ENCODE measurements around the gene MANSC1. TPM values are rescaled to one million over a fixed set of nuclear protein-coding genes. Genes with fewer than 3 reads are reported as not detected.

The MANSC1 gene
- total and polyA plus RNA-seq, 2 donors (not counting 3 experiments of a cell fraction or from before 2014, with no cell fraction given) = 37.0 to 65.0 TPM

DNA sequence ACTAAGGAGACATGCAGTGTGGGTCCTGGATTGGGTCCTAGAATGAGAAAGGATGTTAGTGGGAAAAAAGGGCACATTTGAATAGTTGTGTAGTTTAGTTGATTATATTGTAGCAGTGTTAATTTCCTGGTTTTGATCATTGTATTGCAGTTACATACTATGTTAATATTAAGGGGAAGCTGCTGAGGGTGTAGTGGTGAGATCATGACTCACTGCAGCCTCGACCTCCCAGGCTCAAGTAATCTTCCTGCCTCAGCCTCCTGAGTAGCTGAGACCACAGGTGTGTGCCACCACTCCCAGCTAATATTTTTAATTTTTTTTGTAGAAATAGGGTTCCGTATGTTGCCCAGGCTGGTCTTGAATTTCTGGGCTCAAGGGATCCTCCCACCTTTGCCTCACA, 28.6 kb upstream of the MANSC1 start:
- DNase-seq (ENCODE audit: low read depth, low spot score) (no peak), FAIRE-seq (no peak)
- intact Hi-C loops (cut with micrococcal nuclease) (loop anchor here (5.0 kb wide), 1 partner anchor 99 kb away; no protein-coding TSS in a partner anchor), dilution Hi-C loops (cut with MboI; ENCODE audit: extremely low pct_ligation_motif_present, low sequenced_read_pairs) (no loop called here)
- Histone ChIP-seq H3K4me1 (ENCODE audit: control insufficient read depth, extremely low read depth, insufficient read depth, low read length) (no peaks in the 10 kb centered on the region), H3K9me3 (replicated peaks; ENCODE audit: control insufficient read depth, insufficient read depth, low read length) (no peaks in the 10 kb centered on the region), H3K4me2 (ENCODE audit: insufficient read depth, low read length) (no peak overlapping the region), H3K36me3 (ENCODE audit: control insufficient read depth in 2 of 2, extremely low read depth in 1 of 2, insufficient read depth in 2 of 2, low read length in 2 of 2) (no peaks in the 10 kb centered on the region), H3K27ac (ENCODE audit: insufficient read depth, low read depth, low read length) (no peak overlapping the region), H2AFZ (ENCODE audit: low read depth, low read length) (no peak overlapping the region), H3K79me2 (ENCODE audit: control insufficient read depth, insufficient read depth, low read length) (no peaks in the 10 kb centered on the region), H3K27me3 (ENCODE audit: control insufficient read depth in 2 of 2, insufficient read depth in 2 of 2, low read length in 2 of 2) (no peaks in the 10 kb centered on the region), H3K4me3 (replicated peaks in 1 of 3; ENCODE audit: insufficient read depth in 1 of 3, low read depth in 1 of 3, low read length in 3 of 3) (no peak overlapping the region), H3K9ac (replicated peaks; ENCODE audit: extremely low read depth, insufficient read depth, low read length) (no peak overlapping the region), H3K9me1 (replicated peaks; ENCODE audit: control insufficient read depth, extremely low read depth, insufficient read depth, low read length) (no peaks in the 10 kb centered on the region), H4K20me1 (replicated peaks; ENCODE audit: control insufficient read depth, extremely low read depth, insufficient read depth, low read length) (no peaks in the 10 kb centered on the region)
- ChIA-PET CTCF (interaction anchor here (1.1 to 6.5 kb wide), 3 partner anchors 11 to 278 kb away, joined by 3 to 71 read pairs (median 54); partner anchors contain the start of gene DUSP16), POLR2A (no interaction called here)
- TF ChIP-seq JUN (IDR thresholded peaks at IDR 0.05; ENCODE audit: borderline replicate concordance, insufficient read depth, insufficient read length, low read depth) (no peak), POLR2AphosphoS5 (IDR thresholded peaks at IDR 0.05; ENCODE audit: insufficient read depth, low read depth, low read length) (no peak), GATA2 (IDR thresholded peaks at IDR 0.05; ENCODE audit: insufficient read depth, insufficient read length, low read depth, low read length) (no peak)
- no TSS peak for BruUV-seq (replicated peaks)

DNA sequence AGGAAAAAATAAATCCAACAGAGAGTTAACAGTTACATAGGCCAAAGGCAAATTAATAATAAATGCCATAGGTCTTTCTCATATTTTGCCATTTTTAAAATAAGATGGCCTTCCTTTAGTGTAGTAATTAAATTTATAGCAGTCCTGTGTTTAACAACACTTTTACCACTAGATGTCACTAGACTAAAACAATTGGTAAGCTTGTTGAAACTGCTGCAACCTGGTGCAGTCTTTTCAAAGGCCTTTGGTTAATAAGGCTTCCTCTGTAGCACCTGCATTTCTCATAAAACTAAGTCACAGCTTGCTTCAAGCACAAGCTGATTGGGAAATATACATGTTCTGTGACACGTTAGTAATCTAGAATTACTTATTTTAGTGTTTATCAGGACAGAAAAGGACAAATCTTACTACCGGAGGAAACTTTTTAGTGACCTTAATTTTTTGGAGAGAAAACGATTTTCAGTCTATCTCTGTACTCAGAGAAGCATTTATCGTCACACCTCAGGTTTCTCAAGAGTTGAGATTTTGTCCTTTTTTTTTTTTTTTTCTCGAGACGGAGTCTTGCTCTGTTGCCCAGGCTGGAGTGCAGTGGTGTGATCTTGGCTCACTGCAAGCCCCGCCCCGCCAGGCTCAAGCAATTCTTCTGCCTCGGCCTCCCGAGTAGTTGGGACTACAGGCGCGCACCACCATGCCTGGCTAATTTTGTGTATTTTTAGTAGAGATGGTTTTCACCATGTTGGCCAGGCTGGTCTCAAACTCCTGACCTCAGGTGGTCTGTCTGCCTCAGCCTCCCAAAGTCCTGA, 26.8 kb upstream of the MANSC1 start:
- Histone ChIP-seq H2AFZ (ENCODE audit: low read depth, low read length) (no peak overlapping the region), H4K20me1 (replicated peaks; ENCODE audit: control insufficient read depth, extremely low read depth, insufficient read depth, low read length) (no peaks in the 10 kb centered on the region), H3K4me2 (ENCODE audit: insufficient read depth, low read length) (no peak overlapping the region), H3K9me1 (replicated peaks; ENCODE audit: control insufficient read depth, extremely low read depth, insufficient read depth, low read length) (no peaks in the 10 kb centered on the region), H3K27ac (ENCODE audit: insufficient read depth, low read depth, low read length) (no peak overlapping the region), H3K9me3 (replicated peaks; ENCODE audit: control insufficient read depth, insufficient read depth, low read length) (no peaks in the 10 kb centered on the region), H3K9ac (replicated peaks; ENCODE audit: extremely low read depth, insufficient read depth, low read length) (no peak overlapping the region), H3K4me1 (ENCODE audit: control insufficient read depth, extremely low read depth, insufficient read depth, low read length) (no peaks in the 10 kb centered on the region), H3K79me2 (ENCODE audit: control insufficient read depth, insufficient read depth, low read length) (no peaks in the 10 kb centered on the region), H3K4me3 (replicated peaks in 1 of 3; ENCODE audit: insufficient read depth in 1 of 3, low read depth in 1 of 3, low read length in 3 of 3) (no peak overlapping the region), H3K27me3 (ENCODE audit: control insufficient read depth in 2 of 2, insufficient read depth in 2 of 2, low read length in 2 of 2) (no peaks in the 10 kb centered on the region), H3K36me3 (ENCODE audit: control insufficient read depth in 2 of 2, extremely low read depth in 1 of 2, insufficient read depth in 2 of 2, low read length in 2 of 2) (no peaks in the 10 kb centered on the region)
- no peak for TF ChIP-seq POLR2AphosphoS5 (IDR thresholded peaks at IDR 0.05; ENCODE audit: insufficient read depth, low read depth, low read length)
- TF ChIP-seq, protein P1, sequence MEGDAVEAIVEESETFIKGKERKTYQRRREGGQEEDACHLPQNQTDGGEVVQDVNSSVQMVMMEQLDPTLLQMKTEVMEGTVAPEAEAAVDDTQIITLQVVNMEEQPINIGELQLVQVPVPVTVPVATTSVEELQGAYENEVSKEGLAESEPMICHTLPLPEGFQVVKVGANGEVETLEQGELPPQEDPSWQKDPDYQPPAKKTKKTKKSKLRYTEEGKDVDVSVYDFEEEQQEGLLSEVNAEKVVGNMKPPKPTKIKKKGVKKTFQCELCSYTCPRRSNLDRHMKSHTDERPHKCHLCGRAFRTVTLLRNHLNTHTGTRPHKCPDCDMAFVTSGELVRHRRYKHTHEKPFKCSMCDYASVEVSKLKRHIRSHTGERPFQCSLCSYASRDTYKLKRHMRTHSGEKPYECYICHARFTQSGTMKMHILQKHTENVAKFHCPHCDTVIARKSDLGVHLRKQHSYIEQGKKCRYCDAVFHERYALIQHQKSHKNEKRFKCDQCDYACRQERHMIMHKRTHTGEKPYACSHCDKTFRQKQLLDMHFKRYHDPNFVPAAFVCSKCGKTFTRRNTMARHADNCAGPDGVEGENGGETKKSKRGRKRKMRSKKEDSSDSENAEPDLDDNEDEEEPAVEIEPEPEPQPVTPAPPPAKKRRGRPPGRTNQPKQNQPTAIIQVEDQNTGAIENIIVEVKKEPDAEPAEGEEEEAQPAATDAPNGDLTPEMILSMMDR (IDR thresholded peaks at IDR 0.05; ENCODE audit: extremely low read depth in 1 of 2, insufficient read depth in 1 of 2, low read depth in 1 of 2, low read length in 2 of 2) = peak; percentile 43 to 44
- ChIA-PET CTCF (interaction anchor here (0.7 to 6.5 kb wide), 27 partner anchors 9 to 410 kb away, joined by 3 to 71 read pairs (median 5); partner anchors contain the start of genes CREBL2 and DUSP16), POLR2A (no interaction called here)
- DNase-seq (ENCODE audit: low read depth, low spot score) (peak; percentile 73), FAIRE-seq (peak; percentile 73)
- dilution Hi-C loops (cut with MboI; ENCODE audit: extremely low pct_ligation_motif_present, low sequenced_read_pairs) (no loop called here), intact Hi-C loops (cut with micrococcal nuclease) (loop anchor here (1.0 to 5.0 kb wide), 7 partner anchors 100 to 359 kb away; partner anchors contain the start of gene GPR19)
- no TSS peak for BruUV-seq (replicated peaks)

Measured in endothelial cell of umbilical vein (primary cell).